ENCODE data around the gene DMTF1. TPM values are rescaled to one million over a fixed set of nuclear protein-coding genes. Genes with fewer than 3 reads are reported as not detected.

Gene DMTF1
- total and polyA plus RNA-seq, 9 of the 15 experiments (the other 6 are each of a cell fraction or from before 2014, with no cell fraction given) = 25.7 to 208 (median 74.7) TPM

DNA sequence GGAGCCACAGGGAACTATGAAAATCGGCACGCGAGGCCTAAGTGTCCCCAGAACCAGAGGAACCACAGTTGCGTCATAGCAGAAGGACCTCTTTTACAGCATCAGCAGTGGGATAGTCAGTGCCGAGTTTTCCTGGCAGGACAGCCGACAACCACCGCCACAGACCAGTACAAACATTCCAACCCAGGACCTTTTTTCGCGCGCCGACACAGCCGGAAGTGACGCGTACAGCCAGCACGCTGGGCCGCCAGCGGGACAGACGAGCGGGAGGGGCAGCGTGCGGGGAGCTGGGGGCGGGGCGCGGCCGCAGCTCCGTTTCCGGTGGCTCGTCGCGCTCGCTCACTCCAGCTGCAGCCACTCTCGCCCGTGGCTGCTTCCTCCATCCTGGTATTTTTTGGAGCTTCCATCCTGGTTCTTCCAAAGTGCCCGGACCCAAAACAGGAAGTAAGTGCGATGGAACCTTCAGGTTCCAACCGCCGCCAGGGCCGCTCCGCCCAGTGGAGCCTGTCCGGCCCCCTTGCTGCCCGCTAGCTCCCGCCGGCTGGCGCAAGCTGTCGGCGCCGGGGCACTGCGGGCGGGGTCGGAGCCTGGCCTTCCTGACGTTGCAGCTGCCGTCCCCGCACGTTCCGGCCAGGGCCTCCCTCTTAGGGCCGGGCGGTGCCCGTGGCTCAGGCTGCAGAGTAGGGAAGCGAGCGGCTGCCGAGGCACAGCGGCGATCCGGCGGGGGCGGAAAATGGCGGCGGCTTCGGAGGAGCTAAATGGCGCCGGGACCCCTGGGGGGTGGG is at the start of gene DMTF1 (continued):
- TF ChIP-seq, protein P1, sequence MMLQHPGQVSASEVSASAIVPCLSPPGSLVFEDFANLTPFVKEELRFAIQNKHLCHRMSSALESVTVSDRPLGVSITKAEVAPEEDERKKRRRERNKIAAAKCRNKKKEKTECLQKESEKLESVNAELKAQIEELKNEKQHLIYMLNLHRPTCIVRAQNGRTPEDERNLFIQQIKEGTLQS (IDR thresholded peaks at IDR 0.05) = peak; percentile 92
- TF ChIP-seq, protein P1 (CRISPR knock-in tag; conservative IDR thresholded peaks at IDR 0.05) = peak; percentile 78; the same call in 1 of the 2 replicates
- TF ChIP-seq NEUROD1 (IDR thresholded peaks at IDR 0.05; ENCODE audit: borderline replicate concordance, low read depth, low read length, partially characterized antibody) = peak; percentile 60
- peak; percentile 37; the same call in 1 of the 2 replicates for TF ChIP-seq CBFA2T3 (IDR thresholded peaks at IDR 0.05)
- TF ChIP-seq NFIC (IDR thresholded peaks at IDR 0.05) = peak; percentile 55
- TF ChIP-seq POLR2AphosphoS5 (IDR thresholded peaks at IDR 0.05; ENCODE audit: control insufficient read depth, insufficient read depth, low read depth, low read length) = peak; percentile 84
- TF ChIP-seq, protein P2, sequence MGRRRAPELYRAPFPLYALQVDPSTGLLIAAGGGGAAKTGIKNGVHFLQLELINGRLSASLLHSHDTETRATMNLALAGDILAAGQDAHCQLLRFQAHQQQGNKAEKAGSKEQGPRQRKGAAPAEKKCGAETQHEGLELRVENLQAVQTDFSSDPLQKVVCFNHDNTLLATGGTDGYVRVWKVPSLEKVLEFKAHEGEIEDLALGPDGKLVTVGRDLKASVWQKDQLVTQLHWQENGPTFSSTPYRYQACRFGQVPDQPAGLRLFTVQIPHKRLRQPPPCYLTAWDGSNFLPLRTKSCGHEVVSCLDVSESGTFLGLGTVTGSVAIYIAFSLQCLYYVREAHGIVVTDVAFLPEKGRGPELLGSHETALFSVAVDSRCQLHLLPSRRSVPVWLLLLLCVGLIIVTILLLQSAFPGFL (CRISPR knock-in tag; IDR thresholded peaks at IDR 0.05) = peak; percentile 86; the same call in 1 of the 2 replicates
- TF ChIP-seq TCFL5 (CRISPR knock-in tag; conservative IDR thresholded peaks at IDR 0.05) = no peak
- TF ChIP-seq, protein P3, sequence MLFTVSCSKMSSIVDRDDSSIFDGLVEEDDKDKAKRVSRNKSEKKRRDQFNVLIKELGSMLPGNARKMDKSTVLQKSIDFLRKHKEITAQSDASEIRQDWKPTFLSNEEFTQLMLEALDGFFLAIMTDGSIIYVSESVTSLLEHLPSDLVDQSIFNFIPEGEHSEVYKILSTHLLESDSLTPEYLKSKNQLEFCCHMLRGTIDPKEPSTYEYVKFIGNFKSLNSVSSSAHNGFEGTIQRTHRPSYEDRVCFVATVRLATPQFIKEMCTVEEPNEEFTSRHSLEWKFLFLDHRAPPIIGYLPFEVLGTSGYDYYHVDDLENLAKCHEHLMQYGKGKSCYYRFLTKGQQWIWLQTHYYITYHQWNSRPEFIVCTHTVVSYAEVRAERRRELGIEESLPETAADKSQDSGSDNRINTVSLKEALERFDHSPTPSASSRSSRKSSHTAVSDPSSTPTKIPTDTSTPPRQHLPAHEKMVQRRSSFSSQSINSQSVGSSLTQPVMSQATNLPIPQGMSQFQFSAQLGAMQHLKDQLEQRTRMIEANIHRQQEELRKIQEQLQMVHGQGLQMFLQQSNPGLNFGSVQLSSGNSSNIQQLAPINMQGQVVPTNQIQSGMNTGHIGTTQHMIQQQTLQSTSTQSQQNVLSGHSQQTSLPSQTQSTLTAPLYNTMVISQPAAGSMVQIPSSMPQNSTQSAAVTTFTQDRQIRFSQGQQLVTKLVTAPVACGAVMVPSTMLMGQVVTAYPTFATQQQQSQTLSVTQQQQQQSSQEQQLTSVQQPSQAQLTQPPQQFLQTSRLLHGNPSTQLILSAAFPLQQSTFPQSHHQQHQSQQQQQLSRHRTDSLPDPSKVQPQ (CRISPR knock-in tag; IDR thresholded peaks at IDR 0.05; ENCODE audit: borderline replicate concordance) = no peak
- no peak for TF ChIP-seq HMG20B (CRISPR knock-in tag; IDR thresholded peaks at IDR 0.05)
- TF ChIP-seq HDAC1 (IDR thresholded peaks at IDR 0.05) = peak; percentile 63 to 82; a peak in 3 of 4 replicates
- TF ChIP-seq, protein P4, sequence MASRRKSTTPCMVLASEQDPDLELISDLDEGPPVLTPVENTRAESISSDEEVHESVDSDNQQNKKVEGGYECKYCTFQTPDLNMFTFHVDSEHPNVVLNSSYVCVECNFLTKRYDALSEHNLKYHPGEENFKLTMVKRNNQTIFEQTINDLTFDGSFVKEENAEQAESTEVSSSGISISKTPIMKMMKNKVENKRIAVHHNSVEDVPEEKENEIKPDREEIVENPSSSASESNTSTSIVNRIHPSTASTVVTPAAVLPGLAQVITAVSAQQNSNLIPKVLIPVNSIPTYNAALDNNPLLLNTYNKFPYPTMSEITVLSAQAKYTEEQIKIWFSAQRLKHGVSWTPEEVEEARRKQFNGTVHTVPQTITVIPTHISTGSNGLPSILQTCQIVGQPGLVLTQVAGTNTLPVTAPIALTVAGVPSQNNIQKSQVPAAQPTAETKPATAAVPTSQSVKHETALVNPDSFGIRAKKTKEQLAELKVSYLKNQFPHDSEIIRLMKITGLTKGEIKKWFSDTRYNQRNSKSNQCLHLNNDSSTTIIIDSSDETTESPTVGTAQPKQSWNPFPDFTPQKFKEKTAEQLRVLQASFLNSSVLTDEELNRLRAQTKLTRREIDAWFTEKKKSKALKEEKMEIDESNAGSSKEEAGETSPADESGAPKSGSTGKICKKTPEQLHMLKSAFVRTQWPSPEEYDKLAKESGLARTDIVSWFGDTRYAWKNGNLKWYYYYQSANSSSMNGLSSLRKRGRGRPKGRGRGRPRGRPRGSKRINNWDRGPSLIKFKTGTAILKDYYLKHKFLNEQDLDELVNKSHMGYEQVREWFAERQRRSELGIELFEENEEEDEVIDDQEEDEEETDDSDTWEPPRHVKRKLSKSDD (conservative IDR thresholded peaks at IDR 0.05; ENCODE audit: low read length) = peak; percentile 75; the same call in 1 of the 2 replicates
- 0 out of 2 replicates have a peak, but pooled peaks have one; percentile 63 for TF ChIP-seq ILF3 (IDR thresholded peaks at IDR 0.05; ENCODE audit: borderline replicate concordance)
- TF ChIP-seq CHD1 (IDR thresholded peaks at IDR 0.05; ENCODE audit: low read length) = no peak
- peak; percentile 45 for TF ChIP-seq BCOR (IDR thresholded peaks at IDR 0.05)

Measured in K562 (cell line).